Left lobe of liver (tissue), 2 donors: ENCODE measurements around the gene MRM1. TPM values are rescaled to one million over a fixed set of nuclear protein-coding genes. Genes with fewer than 3 reads are reported as not detected.
"Not testable (repeated sequence)": the region's sequence is repeated elsewhere in the genome, so short reads cannot be mapped to it uniquely, and the experiment has no call there.

Experiments used
- ATAC-seq: fragments of 200-7000 bp; cut with Tn5 transposase; one replicate; pipeline ENCODE4 v1.9.1; 2020; ENCODE audit warnings: mild to moderate bottlenecking, moderate library complexity
- DNase-seq: peaks from one replicate; pipeline ENCODE4 v3.0.0-alpha.2; 2020; ENCODE audit warnings: low spot score
- total RNA-seq: library from RNA; stranded (reverse); gene quantifications from one replicate; pipeline ENCODE4 v1.2.1, GENCODE V29; 2021
- donor health status: DM: no; HTN: no; CAD: no; lungs with moderate emphysema.
- donor health status: DM: no; HTN: yes; CAD: no.

MRM1 gene
- total RNA-seq, 1 donor from 2014 or later, result 6.4 TPM

- ATAC-seq (no peak), DNase-seq (no peak)
Measured at GRCh38 chr17:36600465-36600864, 918 bp upstream of the MRM1 start.

GRCh38 chr17:36600936-36601302 lies 464 bp upstream of the MRM1 start:
- ATAC-seq (no peak), DNase-seq (no peak)

GRCh38 chr17:36602030-36602748 lies 806 bp downstream of the MRM1 start:
- ATAC-seq, result peak; percentile 19
- no peak for DNase-seq

GRCh38 chr17:36602924-36603384 lies 1.6 kb downstream of the MRM1 start:
- no peak for DNase-seq
- ATAC-seq, result peak; percentile 27

DNA sequence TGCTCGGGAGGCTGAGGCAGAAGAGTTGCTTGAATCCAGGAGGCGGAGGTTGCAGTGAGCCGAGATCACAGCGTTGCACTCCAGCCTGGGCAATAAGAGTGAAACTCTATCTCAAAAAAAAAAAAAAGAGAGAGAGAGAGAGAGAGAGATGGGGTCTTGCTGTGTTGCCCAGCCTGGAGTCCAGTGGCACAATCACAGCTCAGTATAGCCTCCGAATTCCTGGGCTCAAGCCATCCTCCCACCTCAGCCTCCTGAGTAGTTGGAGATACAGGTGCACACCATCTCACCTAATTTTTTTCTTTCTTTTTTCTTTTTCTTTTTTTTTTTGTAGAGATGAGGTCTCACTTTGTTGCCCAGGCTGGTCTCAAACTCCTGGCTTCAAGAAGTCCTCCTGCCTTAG lies 3.6 kb downstream of the MRM1 start:
- ATAC-seq, result not testable (repeated sequence)

DNA sequence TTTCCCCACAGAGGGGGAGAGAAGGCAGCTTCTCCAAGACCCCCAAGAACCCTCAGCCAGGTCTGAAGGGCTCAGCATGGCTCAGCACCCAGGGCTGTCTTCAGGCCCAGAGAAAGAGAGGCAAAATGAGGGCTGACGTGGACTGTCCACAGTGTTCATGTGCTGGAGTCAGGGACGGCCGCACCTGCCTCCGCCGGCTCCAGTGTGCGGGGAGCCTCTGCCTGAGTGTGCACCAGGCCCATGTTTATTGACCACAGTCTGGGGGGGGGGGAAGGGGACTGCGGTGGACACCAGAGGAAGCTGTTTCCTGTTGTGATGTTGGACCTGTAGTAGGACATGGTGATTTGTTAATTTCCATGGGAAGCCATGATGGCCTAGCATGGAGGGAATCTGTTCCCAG lies 6.9 kb downstream of the MRM1 start:
- DNase-seq, result no peak
- ATAC-seq, result no peak

More for the DNA sequence above, 3.6 kb downstream of the MRM1 start:
- not testable (repeated sequence) for DNase-seq

GRCh38 chr17:36608794-36609497 lies 7.6 kb downstream of the MRM1 start:
- DNase-seq (no peak), ATAC-seq (no peak)

DNA sequence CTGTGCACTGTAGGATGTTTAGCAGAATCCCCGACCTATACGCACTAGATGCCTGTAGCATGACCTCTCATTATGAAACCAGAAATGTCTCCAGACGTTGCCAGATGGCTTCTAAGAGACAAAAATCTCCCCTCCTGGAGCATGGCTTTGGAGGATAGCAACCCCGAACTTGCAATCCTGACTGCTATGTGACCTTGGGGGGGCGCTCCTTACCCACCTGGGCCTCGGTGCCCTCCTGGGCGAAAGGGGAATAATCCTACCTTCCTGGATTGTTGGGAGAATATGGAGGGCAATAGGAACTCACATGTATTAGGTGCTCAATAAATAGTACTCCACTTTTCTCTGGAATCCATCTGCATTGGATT lies 8.1 kb downstream of the MRM1 start:
- DNase-seq (no peak), ATAC-seq (no peak)

GRCh38 chr17:36610474-36610873 lies 9.1 kb downstream of the MRM1 start:
- no peak for DNase-seq

GRCh38 chr17:36611345-36612072 lies 10.1 kb downstream of the MRM1 start:
- ATAC-seq (no peak), DNase-seq (no peak)

More at GRCh38 chr17:36610474-36610873, 9.1 kb downstream of the MRM1 start:
- ATAC-seq, result no peak

DNA sequence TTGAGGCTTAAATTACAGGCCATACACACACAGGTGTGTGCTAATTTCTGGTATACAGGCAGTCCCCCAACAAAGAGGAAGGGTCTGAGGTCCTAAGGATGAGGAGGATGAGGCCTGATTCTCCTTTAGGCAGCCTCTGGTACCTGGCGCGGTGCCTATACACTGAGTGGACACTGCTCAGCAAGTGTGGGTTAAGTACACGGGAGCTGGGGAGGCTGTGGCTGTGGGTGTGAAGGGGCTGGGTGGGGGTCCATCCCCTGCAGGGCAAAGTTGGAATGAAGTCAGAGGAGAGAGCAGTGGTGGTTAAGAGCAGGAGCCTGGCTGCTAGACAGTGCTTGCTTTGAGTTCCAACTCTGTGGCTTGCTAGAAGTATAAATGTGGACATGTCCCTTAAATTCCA lies 10.9 kb downstream of the MRM1 start:
- ATAC-seq (no peak), DNase-seq (no peak)

DNA sequence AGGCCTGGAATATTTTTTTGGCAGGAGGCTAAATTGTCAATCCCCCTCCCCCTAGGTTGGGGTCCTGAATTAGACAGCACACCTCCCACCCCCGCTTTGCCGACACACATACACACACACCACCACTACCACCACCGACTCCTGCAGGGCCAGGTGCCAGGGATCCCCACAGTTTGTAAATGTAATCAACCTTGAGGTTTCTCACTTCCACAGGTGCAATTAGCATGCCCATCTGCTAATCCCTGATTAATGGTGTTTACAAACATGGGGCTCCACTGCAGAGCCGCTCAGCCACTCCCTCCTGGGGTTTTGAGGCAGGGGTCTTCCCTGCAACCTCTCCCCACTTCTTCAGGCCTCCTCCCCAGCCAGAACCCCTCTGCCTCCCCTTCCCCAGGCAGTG lies 11.8 kb downstream of the MRM1 start:
- DNase-seq (no peak), ATAC-seq (no peak)

DNA sequence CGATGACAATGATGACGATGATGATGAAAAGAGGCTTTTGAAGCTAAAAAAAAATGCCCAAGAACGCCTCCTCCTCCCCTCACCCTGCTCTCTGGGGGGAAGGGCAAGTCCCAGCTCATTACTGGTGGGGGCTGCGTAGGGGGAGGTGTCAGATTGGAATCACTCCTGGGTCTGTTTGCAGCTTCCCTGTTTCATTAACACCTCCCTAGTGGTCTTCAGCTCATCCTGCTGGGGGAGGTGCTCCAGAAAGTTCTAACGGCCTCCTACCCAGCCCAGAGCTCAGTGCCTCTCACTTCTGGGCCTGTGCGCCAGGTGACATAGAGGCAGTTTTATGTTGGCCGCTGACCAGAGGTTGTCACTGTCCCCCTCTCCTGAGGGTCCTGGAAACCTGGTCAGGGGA lies 12.7 kb downstream of the MRM1 start:
- ATAC-seq (no peak), DNase-seq (no peak)

GRCh38 chr17:36614933-36615332 lies 13.6 kb downstream of the MRM1 start:
- DNase-seq (no peak), ATAC-seq (no peak)

GRCh38 chr17:36616061-36617029 lies 15.0 kb downstream of the MRM1 start:
- DNase-seq (no peak), ATAC-seq (no peak)

DNA sequence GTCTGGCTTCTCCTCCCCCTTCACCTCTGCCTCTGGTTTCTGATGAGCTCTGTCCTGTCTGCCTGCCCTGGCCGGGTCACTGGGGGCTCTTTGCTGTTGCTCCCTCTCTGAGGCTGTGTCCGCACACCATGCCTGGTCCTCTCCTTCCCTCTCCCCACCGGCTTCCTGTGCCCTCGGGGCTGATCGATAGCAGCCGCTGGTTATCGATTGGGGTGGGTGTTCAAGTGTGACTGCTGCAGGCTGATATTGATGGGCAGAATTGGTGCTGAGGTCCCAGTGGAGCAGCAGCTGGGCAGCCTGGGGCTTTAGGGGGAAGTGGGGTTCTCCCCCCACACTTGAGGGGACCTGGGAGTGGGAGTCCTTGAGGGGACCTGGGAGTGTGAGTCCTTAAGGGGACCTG lies 16.4 kb downstream of the MRM1 start:
- ATAC-seq, result no peak
- no peak for DNase-seq

- ATAC-seq (no peak), DNase-seq (no peak)
Measured at GRCh38 chr17:36623281-36623680, 21.9 kb downstream of the MRM1 start.

- DNase-seq (no peak), ATAC-seq (no peak)
Measured at GRCh38 chr17:36625188-36625587, 23.8 kb downstream of the MRM1 start.

DNA sequence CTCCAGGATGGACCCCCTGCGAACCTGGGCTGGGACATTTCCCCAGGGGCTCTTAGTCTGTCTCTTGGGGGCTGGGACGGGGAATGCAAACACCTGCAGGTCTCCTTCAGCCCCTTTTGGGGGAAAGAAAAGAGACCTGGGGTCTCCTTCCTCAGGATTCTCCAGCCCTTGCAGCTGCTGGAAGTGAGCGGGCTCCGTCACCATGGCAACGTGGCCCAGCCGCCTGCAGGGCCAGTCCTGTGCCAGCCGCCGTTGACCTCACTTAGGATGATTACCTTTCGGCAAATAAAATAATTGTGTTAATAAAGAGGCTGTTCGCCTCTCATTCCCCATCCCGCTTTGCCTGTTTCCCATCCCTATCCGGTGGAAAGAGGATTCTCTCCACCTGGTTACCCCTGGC lies 25.7 kb downstream of the MRM1 start:
- no peak for DNase-seq
- no peak for ATAC-seq

GRCh38 chr17:36628576-36628975 lies 27.2 kb downstream of the MRM1 start:
- DNase-seq, result no peak
- ATAC-seq, result no peak
